ENCODE measurements around the gene NUB1. TPM values are rescaled to one million over a fixed set of nuclear protein-coding genes. Genes with fewer than 3 reads are reported as not detected.

NUB1 gene
- total RNA-seq, 1 donor: 50.7 TPM

DNA sequence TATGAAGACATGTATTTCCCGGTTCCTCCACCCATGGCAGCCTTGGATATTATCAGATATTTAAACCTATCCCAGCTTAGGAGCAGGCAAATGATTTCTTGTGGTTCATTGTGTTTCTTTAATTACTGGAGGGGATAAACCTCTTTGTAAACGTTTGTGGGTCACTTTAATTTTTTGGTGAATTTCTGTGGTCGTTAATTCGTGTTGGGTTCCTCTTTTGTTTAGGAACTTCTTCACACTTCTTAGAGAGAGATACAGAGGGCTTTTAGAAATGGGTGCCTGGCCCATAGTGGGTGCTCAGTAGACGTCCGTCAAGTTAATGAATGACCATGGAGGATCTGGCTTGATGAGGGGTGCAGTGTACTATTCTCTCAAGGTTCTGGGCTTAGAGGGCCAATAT is 27.2 kb upstream of the NUB1 start:
- Histone ChIP-seq H2AFZ (ENCODE audit: low read length) (peak overlapping the region; percentile 41), H3K27ac (ENCODE audit: low read depth, low read length) (peak overlapping the region; percentile 48), H3K27me3 (ENCODE audit: insufficient read depth, low read length) (peaks cover 8% of the 10 kb centered on the region), H3K4me3 (ENCODE audit: insufficient read depth, low read length) (no peak overlapping the region), H3K9me3 (ENCODE audit: low read depth, low read length) (no peaks in the 10 kb centered on the region), H3K79me2 (ENCODE audit: insufficient read depth, low read length) (no peaks in the 10 kb centered on the region), H4K20me1 (ENCODE audit: insufficient read depth, low read length) (no peaks in the 10 kb centered on the region), H3K36me3 (ENCODE audit: insufficient read depth, low read length) (no peaks in the 10 kb centered on the region), H3K4me1 (ENCODE audit: insufficient read depth, low read length) (peaks cover 13% of the 10 kb centered on the region), H3K4me2 (ENCODE audit: insufficient read depth, low read length) (peak overlapping the region; percentile 46)
- DNase-seq (ENCODE audit: insufficient read length, low spot score, missing footprints): peak; percentile 54
- TF ChIP-seq, protein P1, sequence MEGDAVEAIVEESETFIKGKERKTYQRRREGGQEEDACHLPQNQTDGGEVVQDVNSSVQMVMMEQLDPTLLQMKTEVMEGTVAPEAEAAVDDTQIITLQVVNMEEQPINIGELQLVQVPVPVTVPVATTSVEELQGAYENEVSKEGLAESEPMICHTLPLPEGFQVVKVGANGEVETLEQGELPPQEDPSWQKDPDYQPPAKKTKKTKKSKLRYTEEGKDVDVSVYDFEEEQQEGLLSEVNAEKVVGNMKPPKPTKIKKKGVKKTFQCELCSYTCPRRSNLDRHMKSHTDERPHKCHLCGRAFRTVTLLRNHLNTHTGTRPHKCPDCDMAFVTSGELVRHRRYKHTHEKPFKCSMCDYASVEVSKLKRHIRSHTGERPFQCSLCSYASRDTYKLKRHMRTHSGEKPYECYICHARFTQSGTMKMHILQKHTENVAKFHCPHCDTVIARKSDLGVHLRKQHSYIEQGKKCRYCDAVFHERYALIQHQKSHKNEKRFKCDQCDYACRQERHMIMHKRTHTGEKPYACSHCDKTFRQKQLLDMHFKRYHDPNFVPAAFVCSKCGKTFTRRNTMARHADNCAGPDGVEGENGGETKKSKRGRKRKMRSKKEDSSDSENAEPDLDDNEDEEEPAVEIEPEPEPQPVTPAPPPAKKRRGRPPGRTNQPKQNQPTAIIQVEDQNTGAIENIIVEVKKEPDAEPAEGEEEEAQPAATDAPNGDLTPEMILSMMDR (IDR thresholded peaks at IDR 0.05; ENCODE audit: extremely low read depth, low read depth, low read length): no peak

DNA sequence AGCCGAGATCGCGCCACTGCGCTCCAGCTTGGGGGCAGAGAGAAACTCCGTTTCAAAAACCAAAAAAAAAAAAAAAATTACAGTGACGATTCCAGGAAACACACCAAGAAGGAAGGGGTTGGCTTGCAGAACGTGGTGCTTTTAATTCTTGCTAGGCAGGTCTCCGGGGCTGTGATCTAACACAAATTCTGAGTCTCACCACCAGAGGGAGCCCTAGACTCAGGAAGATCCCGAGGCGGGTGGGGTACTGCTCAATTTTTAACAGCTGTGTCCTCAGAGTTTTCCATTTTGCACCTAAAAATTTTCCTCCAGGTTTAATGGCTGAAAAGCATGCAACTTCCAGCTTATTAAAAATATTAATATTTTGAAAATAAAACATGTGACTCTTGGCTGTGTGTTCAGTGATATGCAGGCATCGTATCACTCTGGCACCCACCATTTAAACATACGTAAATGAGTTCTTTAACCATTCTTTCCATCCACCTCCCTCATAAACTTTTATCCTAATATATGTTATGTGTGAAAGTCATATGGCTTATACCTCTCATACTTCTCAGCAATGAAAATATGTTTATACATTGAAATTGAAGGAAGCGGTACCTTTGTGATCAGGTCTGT is 26.5 kb upstream of the NUB1 start:
- Histone ChIP-seq H4K20me1 (ENCODE audit: insufficient read depth, low read length) (no peaks in the 10 kb centered on the region), H3K36me3 (ENCODE audit: insufficient read depth, low read length) (no peaks in the 10 kb centered on the region), H3K4me1 (ENCODE audit: insufficient read depth, low read length) (peaks cover 12% of the 10 kb centered on the region), H2AFZ (ENCODE audit: low read length) (no peak overlapping the region), H3K27ac (ENCODE audit: low read depth, low read length) (no peak overlapping the region), H3K27me3 (ENCODE audit: insufficient read depth, low read length) (peaks cover 8% of the 10 kb centered on the region), H3K79me2 (ENCODE audit: insufficient read depth, low read length) (no peaks in the 10 kb centered on the region), H3K4me2 (ENCODE audit: insufficient read depth, low read length) (peak overlapping the region; percentile 24), H3K4me3 (ENCODE audit: insufficient read depth, low read length) (no peak overlapping the region), H3K9me3 (ENCODE audit: low read depth, low read length) (no peaks in the 10 kb centered on the region)
- DNase-seq (ENCODE audit: insufficient read length, low spot score, missing footprints): peak; percentile 86
- TF ChIP-seq, protein P1 (IDR thresholded peaks at IDR 0.05; ENCODE audit: extremely low read depth, low read depth, low read length): peak; percentile 80

DNA sequence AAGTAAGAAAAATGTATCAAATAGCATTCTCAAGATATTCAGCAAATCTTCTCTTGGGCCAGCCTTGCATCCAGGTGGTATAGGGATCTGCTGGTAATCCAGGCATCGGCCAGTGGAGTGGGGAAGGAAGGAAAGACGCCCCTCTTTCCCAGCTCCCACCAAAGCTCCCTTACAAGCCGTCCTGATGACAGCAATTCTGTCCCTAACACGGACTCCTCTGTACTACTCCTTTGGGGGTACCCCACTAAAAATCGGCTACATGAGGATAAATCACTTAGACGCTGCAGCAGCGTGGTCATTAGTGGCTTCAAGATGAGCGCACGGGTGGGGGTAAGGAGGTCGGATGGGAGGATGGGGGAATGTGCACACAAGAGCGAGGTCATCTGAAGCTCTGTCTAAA is 24.7 kb upstream of the NUB1 start:
- H3K4me3 ChIP-seq (ENCODE audit: insufficient read depth, low read length): no peak overlapping the region
- TF ChIP-seq, protein P1 (IDR thresholded peaks at IDR 0.05; ENCODE audit: extremely low read depth, low read depth, low read length): no peak
- H3K4me2 ChIP-seq (ENCODE audit: insufficient read depth, low read length): no peak overlapping the region
- no peak for DNase-seq (ENCODE audit: insufficient read length, low spot score, missing footprints)
- H3K79me2 ChIP-seq (ENCODE audit: insufficient read depth, low read length): no peaks in the 10 kb centered on the region
- no peaks in the 10 kb centered on the region for H3K9me3 ChIP-seq (ENCODE audit: low read depth, low read length)
- H4K20me1 ChIP-seq (ENCODE audit: insufficient read depth, low read length): no peaks in the 10 kb centered on the region
- no peak overlapping the region for H2AFZ ChIP-seq (ENCODE audit: low read length)
- H3K27me3 ChIP-seq (ENCODE audit: insufficient read depth, low read length): peaks cover 8% of the 10 kb centered on the region
- no peaks in the 10 kb centered on the region for H3K36me3 ChIP-seq (ENCODE audit: insufficient read depth, low read length)
- no peak overlapping the region for H3K27ac ChIP-seq (ENCODE audit: low read depth, low read length)
- peaks cover 12% of the 10 kb centered on the region for H3K4me1 ChIP-seq (ENCODE audit: insufficient read depth, low read length)

DNA sequence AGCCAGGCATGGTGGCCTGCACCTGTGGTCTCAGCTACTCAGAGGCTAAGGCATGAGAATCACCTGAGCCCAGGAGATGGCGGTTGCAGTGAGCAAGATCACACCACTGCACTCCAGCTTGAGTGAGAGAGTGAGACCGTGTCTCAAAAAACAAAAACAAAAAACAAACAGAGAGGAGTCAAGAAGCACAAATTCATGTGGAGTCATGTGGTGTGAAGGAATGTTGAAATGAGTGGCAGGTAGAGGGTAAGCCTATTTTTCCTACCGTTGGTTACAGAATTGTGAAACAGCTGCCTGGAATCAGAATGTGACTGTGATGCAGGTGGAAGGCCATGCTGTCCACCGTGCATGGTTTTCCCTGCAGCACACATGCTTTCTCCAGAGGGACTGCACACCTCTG is 23.7 kb upstream of the NUB1 start:
- H2AFZ ChIP-seq (ENCODE audit: low read length): no peak overlapping the region
- H3K9me3 ChIP-seq (ENCODE audit: low read depth, low read length): no peaks in the 10 kb centered on the region
- no peak for DNase-seq (ENCODE audit: insufficient read length, low spot score, missing footprints)
- H4K20me1 ChIP-seq (ENCODE audit: insufficient read depth, low read length): no peaks in the 10 kb centered on the region
- H3K4me1 ChIP-seq (ENCODE audit: insufficient read depth, low read length): peaks cover 12% of the 10 kb centered on the region
- H3K4me3 ChIP-seq (ENCODE audit: insufficient read depth, low read length): no peak overlapping the region
- TF ChIP-seq, protein P1 (IDR thresholded peaks at IDR 0.05; ENCODE audit: extremely low read depth, low read depth, low read length): no peak
- no peaks in the 10 kb centered on the region for H3K36me3 ChIP-seq (ENCODE audit: insufficient read depth, low read length)
- H3K27me3 ChIP-seq (ENCODE audit: insufficient read depth, low read length): peaks cover 8% of the 10 kb centered on the region
- no peak overlapping the region for H3K27ac ChIP-seq (ENCODE audit: low read depth, low read length)
- no peak overlapping the region for H3K4me2 ChIP-seq (ENCODE audit: insufficient read depth, low read length)
- H3K79me2 ChIP-seq (ENCODE audit: insufficient read depth, low read length): no peaks in the 10 kb centered on the region
